Mesenchymal stem cell (in vitro differentiated cells and primary cell): ENCODE data around the gene DST.
A peak's percentile ranks its signal among the peaks of the same experiment; 100 is the strongest.

Source experiments
- DNase-seq: peaks from one replicate; pipeline ENCODE4 v3.0.0-alpha.2; 2013
- H2AFZ ChIP-seq: one replicate; pipeline ENCODE4 v1.6.1; 2013; ENCODE audit warnings: low read depth, mild to moderate bottlenecking, control low read depth, inconsistent platforms, low read length, moderate library complexity
- H2AK5ac ChIP-seq: 2 replicates; pipeline ENCODE4 v1.6.1; 2013; ENCODE audit warnings: low read length, moderate library complexity, mild to moderate bottlenecking, inconsistent platforms; ENCODE audit not compliant: severe bottlenecking
- H2BK120ac ChIP-seq: one replicate; pipeline ENCODE4 v1.6.1; 2013; ENCODE audit warnings: low read depth, mild to moderate bottlenecking, inconsistent platforms, low read length, moderate library complexity
- H2BK12ac ChIP-seq, 2 experiments: one replicate each; pipeline ENCODE4 v1.6.1; 2013; ENCODE audit warnings: inconsistent platforms in 2 of 2, low read length in 2 of 2, mild to moderate bottlenecking in 2 of 2, moderate library complexity in 2 of 2, control low read depth in 1 of 2
- H2BK15ac ChIP-seq: one replicate; pipeline ENCODE4 v1.6.1; 2013; ENCODE audit warnings: mild to moderate bottlenecking, low read depth, inconsistent platforms; ENCODE audit not compliant: poor library complexity, severe bottlenecking
- H2BK5ac ChIP-seq: 2 replicates; pipeline ENCODE4 v1.6.1; 2013; ENCODE audit warnings: low read depth, mild to moderate bottlenecking, low read length, control low read depth, inconsistent platforms; ENCODE audit not compliant: poor library complexity, severe bottlenecking
- H3K14ac ChIP-seq, 2 experiments: one replicate each; pipeline ENCODE4 v1.6.1; 2013; ENCODE audit warnings: inconsistent platforms in 2 of 2, low read length in 2 of 2, control low read depth in 1 of 2, mild to moderate bottlenecking in 1 of 2, moderate library complexity in 1 of 2
- H3K18ac ChIP-seq, 2 experiments: one replicate each; pipeline ENCODE4 v1.6.1; 2013; ENCODE audit warnings: inconsistent platforms in 2 of 2, low read length in 2 of 2, control low read depth in 1 of 2, low read depth in 1 of 2, mild to moderate bottlenecking in 1 of 2
- H3K23ac ChIP-seq, 2 experiments: one replicate each; pipeline ENCODE4 v1.6.1; 2013; ENCODE audit warnings: inconsistent platforms in 2 of 2, low read length in 2 of 2, mild to moderate bottlenecking in 2 of 2, moderate library complexity in 2 of 2, control low read depth in 1 of 2
- H3K27ac ChIP-seq: 2 replicates; pipeline ENCODE4 v1.5.1; 2013; ENCODE audit warnings: mild to moderate bottlenecking, moderate library complexity, low read length, control low read depth, inconsistent platforms; ENCODE audit not compliant: poor library complexity, severe bottlenecking
- H3K27me3 ChIP-seq, 2 experiments: 2 replicates each; pipeline versions ENCODE4 v1.6.1 to v1.7.0; 2013; ENCODE audit warnings: low read length in 2 of 2, mild to moderate bottlenecking in 2 of 2, moderate library complexity in 2 of 2, control low read depth in 1 of 2, inconsistent platforms in 1 of 2; ENCODE audit not compliant: control insufficient read depth in 1 of 2, insufficient read depth in 1 of 2
- H3K36me3 ChIP-seq, 2 experiments: 2 replicates each; pipeline versions ENCODE4 v1.6.1 to v1.7.0; 2013; ENCODE audit warnings: low read length in 2 of 2, control low read depth in 1 of 2, inconsistent platforms in 1 of 2, low read depth in 1 of 2, mild to moderate bottlenecking in 1 of 2; ENCODE audit not compliant: insufficient read depth in 2 of 2, control insufficient read depth in 1 of 2
- H3K4ac ChIP-seq, 2 experiments: one replicate each; pipeline ENCODE4 v1.6.1; 2013; ENCODE audit warnings: inconsistent platforms in 2 of 2, low read length in 2 of 2, mild to moderate bottlenecking in 2 of 2, moderate library complexity in 2 of 2, control low read depth in 1 of 2, low read depth in 1 of 2
- H3K4me1 ChIP-seq: 2 replicates; pipeline ENCODE4 v1.6.1; 2013; ENCODE audit warnings: low read depth, low read length, control low read depth; ENCODE audit not compliant: control insufficient read depth, insufficient read depth
- H3K4me2 ChIP-seq: 2 replicates; pipeline ENCODE4 v1.6.1; 2013; ENCODE audit warnings: low read length, mild to moderate bottlenecking, inconsistent platforms; ENCODE audit not compliant: poor library complexity, severe bottlenecking
- H3K4me3 ChIP-seq, 2 experiments: 2 replicates each; pipeline versions ENCODE4 v1.5.1 to v1.7.0; 2013; ENCODE audit warnings: low read length in 2 of 2, mild to moderate bottlenecking in 2 of 2, control low read depth in 1 of 2, low read depth in 1 of 2; ENCODE audit not compliant: insufficient read depth in 1 of 2
- H3K79me1 ChIP-seq: replicated peaks from 2 replicates; pipeline ENCODE4 v1.6.1; 2013; ENCODE audit warnings: mild to moderate bottlenecking, control low read depth, low read length, inconsistent platforms; ENCODE audit not compliant: poor library complexity, severe bottlenecking
- H3K9ac ChIP-seq: 2 replicates; pipeline ENCODE4 v1.7.0; 2013; ENCODE audit warnings: mild to moderate bottlenecking, low read length, moderate library complexity
- H3K9me3 ChIP-seq: 2 replicates; pipeline ENCODE4 v1.7.0; 2013; ENCODE audit warnings: mild to moderate bottlenecking, low read length; ENCODE audit not compliant: control insufficient read depth
- H4K8ac ChIP-seq: one replicate; pipeline ENCODE4 v1.6.1; 2013; ENCODE audit warnings: inconsistent platforms, mild to moderate bottlenecking, low read length, moderate library complexity
- H4K91ac ChIP-seq: one replicate; pipeline ENCODE4 v1.6.1; 2013; ENCODE audit warnings: mild to moderate bottlenecking, low read length, inconsistent platforms
- WGBS: methylation state at CpG from one replicate; pipeline ENCODE4 v1.1.7; 2013; ENCODE audit warnings: mixed read lengths; 5-methylcytosine and 5-hydroxymethylcytosine counted together

The DST gene

DNA sequence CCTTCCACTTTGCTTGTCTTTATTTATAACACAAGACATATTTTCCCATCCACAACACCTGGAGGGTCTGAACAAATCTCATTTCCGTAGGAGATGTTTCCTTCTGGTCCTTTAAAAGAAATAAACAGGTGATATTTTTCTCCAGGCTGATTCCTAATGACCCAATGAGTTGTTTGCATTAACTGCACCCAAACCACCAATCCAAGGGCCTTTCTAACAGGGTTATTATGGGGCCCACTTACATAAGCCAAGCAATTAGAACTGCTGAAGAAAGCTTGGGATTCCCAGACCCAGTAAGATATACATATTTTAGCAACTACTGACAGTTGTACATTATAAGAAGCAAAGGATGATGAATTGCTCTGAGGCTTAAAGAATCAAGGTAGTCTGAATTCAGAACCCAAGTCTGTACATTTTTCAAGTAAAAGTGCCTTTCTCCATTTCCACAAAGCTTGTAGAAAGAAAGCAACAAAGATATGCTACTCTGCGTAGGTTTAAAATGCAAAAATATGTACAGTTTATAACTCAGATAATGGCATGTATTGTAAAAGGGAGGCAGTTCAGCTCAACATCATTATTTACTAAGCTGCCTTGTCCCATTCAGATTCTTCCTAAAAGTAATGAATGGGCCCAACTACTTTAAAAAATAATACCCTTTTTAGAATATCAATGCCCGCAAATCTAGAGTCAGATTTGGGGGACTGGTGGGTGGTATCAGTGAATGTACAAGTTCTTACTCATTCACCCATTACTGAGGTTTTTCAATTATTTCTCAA lies 120.0 kb downstream of the DST start:
- H2BK15ac ChIP-seq = no peak overlapping the region
- H3K4me3 ChIP-seq = no peak overlapping the region
- H2BK120ac ChIP-seq = no peak overlapping the region
- H2BK5ac ChIP-seq = no peak overlapping the region
- no peaks in the 10 kb centered on the region for H3K27me3 ChIP-seq
- no peak overlapping the region for H3K27ac ChIP-seq
- H4K91ac ChIP-seq = no peak overlapping the region
- no peak overlapping the region for H3K14ac ChIP-seq
- peaks cover 16% of the 10 kb centered on the region for H3K79me1 ChIP-seq
- no peak overlapping the region for H3K4ac ChIP-seq
- 88% methylated on average over 1 of the region's 3 CpGs for WGBS
- no peak overlapping the region for H2AFZ ChIP-seq
- peaks cover 2% of the 10 kb centered on the region for H3K4me1 ChIP-seq
- DNase-seq = no peak
- H3K36me3 ChIP-seq = peaks cover 8 to 65% of the 10 kb centered on the region in 2 experiments
- no peak overlapping the region for H3K18ac ChIP-seq
- no peak overlapping the region for H4K8ac ChIP-seq
- no peak overlapping the region for H2BK12ac ChIP-seq
- H3K4me2 ChIP-seq = no peak overlapping the region
- H3K23ac ChIP-seq = no peak overlapping the region
- H2AK5ac ChIP-seq = no peak overlapping the region
- H3K9ac ChIP-seq = no peak overlapping the region
- H3K9me3 ChIP-seq = no peaks in the 10 kb centered on the region

DNA sequence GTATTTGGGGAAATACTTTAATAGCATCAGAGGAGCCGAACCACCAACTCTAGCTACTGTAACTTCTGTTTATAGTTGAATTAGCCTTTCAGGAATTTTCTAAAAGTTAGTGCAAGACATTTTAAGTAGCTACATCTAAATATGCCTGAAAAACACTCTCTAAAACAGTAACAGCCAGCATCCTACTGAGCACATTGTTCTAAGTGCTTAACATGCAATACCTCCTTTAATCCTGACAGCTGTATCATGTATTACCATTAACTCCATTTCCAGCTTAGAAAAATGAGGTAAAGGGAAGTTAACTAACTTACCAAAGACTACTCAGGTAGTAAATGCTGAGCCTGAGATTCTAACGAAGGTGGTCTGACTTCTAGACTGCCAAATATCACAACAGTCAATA lies 120.7 kb downstream of the DST start:
- no peak overlapping the region for H3K4ac ChIP-seq
- no peak overlapping the region for H3K23ac ChIP-seq
- H3K36me3 ChIP-seq = peaks cover 5 to 63% of the 10 kb centered on the region in 2 experiments
- WGBS = 22% methylated on average over 1 of the region's 2 CpGs
- H4K91ac ChIP-seq = no peak overlapping the region
- peaks cover 17% of the 10 kb centered on the region for H3K79me1 ChIP-seq
- H2AK5ac ChIP-seq = no peak overlapping the region
- no peaks in the 10 kb centered on the region for H3K9me3 ChIP-seq
- H3K14ac ChIP-seq = no peak overlapping the region
- no peak overlapping the region for H3K27ac ChIP-seq
- H2BK12ac ChIP-seq = no peak overlapping the region
- H2AFZ ChIP-seq = no peak overlapping the region
- no peak overlapping the region for H3K18ac ChIP-seq
- H2BK5ac ChIP-seq = no peak overlapping the region
- no peak overlapping the region for H3K4me3 ChIP-seq
- no peak overlapping the region for H2BK15ac ChIP-seq
- no peak overlapping the region for H2BK120ac ChIP-seq
- DNase-seq = peak; percentile 40
- no peak overlapping the region for H3K9ac ChIP-seq
- peaks cover 2% of the 10 kb centered on the region for H3K4me1 ChIP-seq
- no peaks in the 10 kb centered on the region for H3K27me3 ChIP-seq
- H4K8ac ChIP-seq = no peak overlapping the region
- no peak overlapping the region for H3K4me2 ChIP-seq

DNA sequence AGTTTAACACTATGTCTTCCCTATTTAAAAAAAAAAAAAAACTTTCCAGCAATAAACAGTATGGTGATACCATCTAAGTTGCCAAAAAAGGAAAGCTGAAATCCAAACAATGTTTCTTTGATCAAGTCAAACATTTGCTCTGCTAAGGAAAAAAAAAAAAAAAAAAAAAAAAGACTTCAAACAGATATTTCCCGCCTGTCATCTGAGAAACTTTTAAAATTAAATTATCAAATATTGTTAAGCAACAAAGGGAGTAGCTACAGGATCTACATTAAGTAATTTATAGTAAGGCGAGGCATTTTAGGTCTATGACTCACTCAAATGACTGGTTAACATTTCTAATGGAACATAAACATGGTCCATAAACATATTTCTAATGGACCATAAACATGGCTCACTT lies 121.2 kb downstream of the DST start:
- Histone ChIP-seq H4K91ac (no peak overlapping the region), H3K79me1 (peaks cover 15% of the 10 kb centered on the region), H3K27me3 (no peaks in the 10 kb centered on the region), H2AK5ac (no peak overlapping the region), H2BK5ac (no peak overlapping the region), H3K4me1 (peaks cover 2% of the 10 kb centered on the region), H3K23ac (no peak overlapping the region), H3K9ac (no peak overlapping the region), H3K27ac (no peak overlapping the region), H4K8ac (no peak overlapping the region), H3K4ac (no peak overlapping the region), H2BK12ac (no peak overlapping the region), H3K14ac (no peak overlapping the region), H3K18ac (no peak overlapping the region), H3K4me2 (no peak overlapping the region), H3K9me3 (no peaks in the 10 kb centered on the region), H2BK120ac (no peak overlapping the region), H2BK15ac (no peak overlapping the region), H3K36me3 (peaks cover 5 to 65% of the 10 kb centered on the region in 2 experiments), H2AFZ (no peak overlapping the region), H3K4me3 (no peak overlapping the region)
- WGBS = no CpG with 5 or more reads among the region's 2 CpGs
- DNase-seq = peak; percentile 47

DNA sequence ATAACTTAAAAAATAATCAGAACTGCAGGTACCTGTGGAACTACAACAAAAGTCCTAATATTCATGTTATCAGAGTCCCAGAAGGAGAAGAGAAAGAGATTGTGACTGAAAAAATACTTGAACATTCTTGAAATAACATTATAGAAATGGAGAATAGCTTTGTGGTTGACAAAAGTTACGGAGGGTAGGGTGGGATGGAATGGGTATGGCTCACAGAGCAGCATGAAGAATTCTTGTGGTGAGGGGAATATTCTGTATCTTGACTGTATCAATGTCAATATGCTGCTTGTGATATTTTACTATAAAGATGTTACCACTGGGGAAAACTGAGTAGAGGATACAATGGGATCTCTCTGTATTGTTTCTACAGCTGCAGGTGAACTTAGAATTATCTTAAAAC lies 122.5 kb downstream of the DST start:
- Histone ChIP-seq H3K4me2 (no peak overlapping the region), H3K14ac (no peak overlapping the region), H3K27me3 (no peaks in the 10 kb centered on the region), H2BK5ac (no peak overlapping the region), H3K4ac (no peak overlapping the region), H4K8ac (no peak overlapping the region), H3K4me3 (no peak overlapping the region), H3K9ac (no peak overlapping the region), H2AK5ac (no peak overlapping the region), H2AFZ (no peak overlapping the region), H3K23ac (no peak overlapping the region), H2BK12ac (no peak overlapping the region), H3K9me3 (no peaks in the 10 kb centered on the region), H2BK120ac (no peak overlapping the region), H3K27ac (no peak overlapping the region), H2BK15ac (no peak overlapping the region), H4K91ac (no peak overlapping the region), H3K4me1 (no peaks in the 10 kb centered on the region), H3K36me3 (peaks cover 5 to 68% of the 10 kb centered on the region in 2 experiments), H3K18ac (no peak overlapping the region), H3K79me1 (peaks cover 18% of the 10 kb centered on the region)
- no peak for DNase-seq
- WGBS = 96% methylated on average over 1 of the region's 1 CpG
